Immature natural killer cell (primary cell): Measurements from ENCODE around the gene ZCCHC14. TPM values are rescaled to one million over a fixed set of nuclear protein-coding genes. Genes with fewer than 3 reads are reported as not detected.

Experiments used
- DNase-seq, 3 donors: peaks; one replicate each; pipeline ENCODE4 v3.0.0; 2022; ENCODE audit warnings: mixed read lengths in 1 of 3
- H3K27ac Mint-ChIP-seq, 6 donors: one replicate each; pipeline ENCODE4 v1.8.0; 2020; ENCODE audit warnings: mixed read lengths in 6 of 6, mild to moderate bottlenecking in 5 of 6, inconsistent platforms in 4 of 6, moderate library complexity in 3 of 6
- H3K27me3 Mint-ChIP-seq, 3 donors: one replicate each; pipeline ENCODE4 v1.8.0; 2020 to 2021; ENCODE audit warnings: low read depth in 3 of 3, mild to moderate bottlenecking in 3 of 3, mixed read lengths in 3 of 3, moderate library complexity in 3 of 3, inconsistent platforms in 1 of 3
- H3K36me3 Mint-ChIP-seq, 3 donors: one replicate each; pipeline ENCODE4 v1.8.0; 2020; ENCODE audit warnings: mixed read lengths in 3 of 3, inconsistent platforms in 2 of 3, mild to moderate bottlenecking in 2 of 3
- H3K4me1 Mint-ChIP-seq, 2 donors: one replicate each; pipeline ENCODE4 v1.8.0; 2020; ENCODE audit warnings: inconsistent platforms in 2 of 2, mild to moderate bottlenecking in 2 of 2, mixed read lengths in 2 of 2, moderate library complexity in 1 of 2
- H3K4me3 Mint-ChIP-seq, 5 donors: one replicate each; pipeline ENCODE4 v1.8.0; 2020; ENCODE audit warnings: mild to moderate bottlenecking in 5 of 5, mixed read lengths in 5 of 5, inconsistent platforms in 3 of 5, moderate library complexity in 3 of 5
- H3K9me3 Mint-ChIP-seq, 6 donors: one replicate each; pipeline ENCODE4 v1.8.0; 2020; ENCODE audit warnings: mild to moderate bottlenecking in 6 of 6, mixed read lengths in 6 of 6, inconsistent platforms in 4 of 6, moderate library complexity in 3 of 6
- polyA plus RNA-seq, 3 donors: library from polyadenylated mRNA; unstranded; fragments of 300-500 nt; fragmentation: Illumina TruSeq; gene quantifications; one replicate each; pipeline ENCODE4 v1.2.3, GENCODE V29; 2021

ZCCHC14 gene
- polyA plus RNA-seq, 3 donors from 2014 or later, result 0.17 to 0.48 TPM; not detected in 1

- Mint-ChIP-seq H3K27ac (no peak overlapping the region), H3K4me1 (peaks cover 20 to 28% of the 10 kb centered on the region in 2 donors), H3K27me3 (no peaks in the 10 kb centered on the region), H3K9me3 (no peaks in the 10 kb centered on the region), H3K36me3 (no peaks in the 10 kb centered on the region), H3K4me3 (no peak overlapping the region)
- no peak for DNase-seq
Observed at GRCh38 chr16:87459833-87460232, 33.0 kb downstream of the ZCCHC14 start.

- Mint-ChIP-seq H3K4me3 (no peak overlapping the region), H3K4me1 (peaks cover 12 to 20% of the 10 kb centered on the region in 2 donors), H3K9me3 (no peaks in the 10 kb centered on the region), H3K36me3 (peaks cover 0 to 6% (median 0%) of the 10 kb centered on the region in 3 donors), H3K27ac (no peak overlapping the region), H3K27me3 (no peaks in the 10 kb centered on the region)
- DNase-seq, result no peak
Observed at GRCh38 chr16:87459027-87459426, 33.8 kb downstream of the ZCCHC14 start.

- Mint-ChIP-seq H3K27ac (no peak overlapping the region), H3K4me1 (peaks cover 7 to 15% of the 10 kb centered on the region in 2 donors), H3K9me3 (no peaks in the 10 kb centered on the region), H3K4me3 (no peak overlapping the region), H3K36me3 (peaks cover 0 to 10% (median 0%) of the 10 kb centered on the region in 3 donors), H3K27me3 (no peaks in the 10 kb centered on the region)
- no peak for DNase-seq
Observed at GRCh38 chr16:87458424-87458915, 34.4 kb downstream of the ZCCHC14 start.

- H3K9me3 Mint-ChIP-seq, result no peaks in the 10 kb centered on the region
- H3K36me3 Mint-ChIP-seq, result peaks cover 0 to 13% (median 0%) of the 10 kb centered on the region in 3 donors
- H3K4me1 Mint-ChIP-seq, result peaks cover 5 to 15% of the 10 kb centered on the region in 2 donors
- DNase-seq, result no peak
- H3K27ac Mint-ChIP-seq, result peak overlapping the region in 2 of 6 donors; percentile 23 to 24
- no peak overlapping the region for H3K4me3 Mint-ChIP-seq
- H3K27me3 Mint-ChIP-seq, result peaks cover 0 to 2% (median 0%) of the 10 kb centered on the region in 3 donors
Observed at GRCh38 chr16:87457709-87458423, 35.0 kb downstream of the ZCCHC14 start.

- peaks cover 0 to 2% (median 0%) of the 10 kb centered on the region in 3 donors for H3K27me3 Mint-ChIP-seq
- H3K4me3 Mint-ChIP-seq, result no peak overlapping the region
- DNase-seq, result no peak
- peak overlapping the region in 2 of 6 donors; percentile 23 to 45 for H3K27ac Mint-ChIP-seq
- H3K9me3 Mint-ChIP-seq, result no peaks in the 10 kb centered on the region
- H3K4me1 Mint-ChIP-seq, result peaks cover 3 to 12% of the 10 kb centered on the region in 2 donors
- H3K36me3 Mint-ChIP-seq, result peaks cover 0 to 20% (median 4%) of the 10 kb centered on the region in 3 donors
Observed at GRCh38 chr16:87457061-87457611, 35.7 kb downstream of the ZCCHC14 start.

GRCh38 chr16:87454391-87454790, 38.4 kb downstream of the ZCCHC14 start:
- Mint-ChIP-seq H3K4me1 (peaks cover 3 to 10% of the 10 kb centered on the region in 2 donors), H3K27me3 (peaks cover 0 to 3% (median 0%) of the 10 kb centered on the region in 3 donors), H3K9me3 (no peaks in the 10 kb centered on the region), H3K4me3 (no peak overlapping the region), H3K36me3 (peaks cover 0 to 24% (median 8%) of the 10 kb centered on the region in 3 donors), H3K27ac (no peak overlapping the region)
- no peak for DNase-seq

GRCh38 chr16:87453326-87453725, 39.5 kb downstream of the ZCCHC14 start:
- no peaks in the 10 kb centered on the region for H3K9me3 Mint-ChIP-seq
- H3K4me3 Mint-ChIP-seq, result no peak overlapping the region
- peak overlapping the region in 2 of 6 donors; percentile 32 to 44 for H3K27ac Mint-ChIP-seq
- H3K36me3 Mint-ChIP-seq, result peaks cover 3 to 28% (median 12%) of the 10 kb centered on the region in 3 donors
- peaks cover 0 to 3% (median 0%) of the 10 kb centered on the region in 3 donors for H3K27me3 Mint-ChIP-seq
- H3K4me1 Mint-ChIP-seq, result peaks cover 5 to 16% of the 10 kb centered on the region in 2 donors
- DNase-seq, result no peak

GRCh38 chr16:87451563-87452210, 41.1 kb downstream of the ZCCHC14 start:
- Mint-ChIP-seq H3K4me1 (peaks cover 5 to 16% of the 10 kb centered on the region in 2 donors), H3K36me3 (peaks cover 8 to 44% (median 17%) of the 10 kb centered on the region in 3 donors), H3K27me3 (peaks cover 0 to 3% (median 0%) of the 10 kb centered on the region in 3 donors), H3K4me3 (no peak overlapping the region), H3K9me3 (no peaks in the 10 kb centered on the region), H3K27ac (no peak overlapping the region)
- no peak for DNase-seq

GRCh38 chr16:87448866-87449265, 44.0 kb downstream of the ZCCHC14 start:
- H3K27me3 Mint-ChIP-seq, result peaks cover 0 to 3% (median 0%) of the 10 kb centered on the region in 3 donors
- H3K36me3 Mint-ChIP-seq, result peaks cover 12 to 49% (median 27%) of the 10 kb centered on the region in 3 donors
- no peaks in the 10 kb centered on the region for H3K9me3 Mint-ChIP-seq
- no peak overlapping the region for H3K4me3 Mint-ChIP-seq
- peaks cover 5 to 16% of the 10 kb centered on the region in 2 donors for H3K4me1 Mint-ChIP-seq
- no peak for DNase-seq
- H3K27ac Mint-ChIP-seq, result no peak overlapping the region

GRCh38 chr16:87447323-87447722, 45.5 kb downstream of the ZCCHC14 start:
- Mint-ChIP-seq H3K4me3 (no peak overlapping the region), H3K27ac (no peak overlapping the region), H3K36me3 (peaks cover 15 to 41% (median 30%) of the 10 kb centered on the region in 3 donors), H3K4me1 (peaks cover 5 to 20% of the 10 kb centered on the region in 2 donors), H3K27me3 (peaks cover 0 to 1% (median 0%) of the 10 kb centered on the region in 3 donors), H3K9me3 (no peaks in the 10 kb centered on the region)
- DNase-seq, result no peak

- peaks cover 15 to 41% (median 25%) of the 10 kb centered on the region in 3 donors for H3K36me3 Mint-ChIP-seq
- H3K27ac Mint-ChIP-seq, result no peak overlapping the region
- H3K27me3 Mint-ChIP-seq, result peaks cover 0 to 1% (median 0%) of the 10 kb centered on the region in 3 donors
- H3K9me3 Mint-ChIP-seq, result no peaks in the 10 kb centered on the region
- DNase-seq, result no peak
- no peak overlapping the region for H3K4me3 Mint-ChIP-seq
- peaks cover 5 to 20% of the 10 kb centered on the region in 2 donors for H3K4me1 Mint-ChIP-seq
Observed at GRCh38 chr16:87446479-87446878, 46.3 kb downstream of the ZCCHC14 start.

GRCh38 chr16:87445486-87445885, 47.3 kb downstream of the ZCCHC14 start:
- H3K36me3 Mint-ChIP-seq, result peaks cover 15 to 40% (median 23%) of the 10 kb centered on the region in 3 donors
- H3K27ac Mint-ChIP-seq, result no peak overlapping the region
- H3K4me3 Mint-ChIP-seq, result no peak overlapping the region
- H3K27me3 Mint-ChIP-seq, result peaks cover 0 to 1% (median 0%) of the 10 kb centered on the region in 3 donors
- peaks cover 5 to 20% of the 10 kb centered on the region in 2 donors for H3K4me1 Mint-ChIP-seq
- no peaks in the 10 kb centered on the region for H3K9me3 Mint-ChIP-seq
- no peak for DNase-seq

GRCh38 chr16:87443964-87444363, 48.9 kb downstream of the ZCCHC14 start:
- Mint-ChIP-seq H3K4me3 (no peak overlapping the region), H3K27ac (no peak overlapping the region), H3K9me3 (no peaks in the 10 kb centered on the region), H3K36me3 (peaks cover 15 to 40% (median 23%) of the 10 kb centered on the region in 3 donors), H3K27me3 (no peaks in the 10 kb centered on the region), H3K4me1 (peaks cover 0 to 5% of the 10 kb centered on the region in 2 donors)
- DNase-seq, result no peak
